Measurements from ENCODE around the gene PRSS56.

DNA sequence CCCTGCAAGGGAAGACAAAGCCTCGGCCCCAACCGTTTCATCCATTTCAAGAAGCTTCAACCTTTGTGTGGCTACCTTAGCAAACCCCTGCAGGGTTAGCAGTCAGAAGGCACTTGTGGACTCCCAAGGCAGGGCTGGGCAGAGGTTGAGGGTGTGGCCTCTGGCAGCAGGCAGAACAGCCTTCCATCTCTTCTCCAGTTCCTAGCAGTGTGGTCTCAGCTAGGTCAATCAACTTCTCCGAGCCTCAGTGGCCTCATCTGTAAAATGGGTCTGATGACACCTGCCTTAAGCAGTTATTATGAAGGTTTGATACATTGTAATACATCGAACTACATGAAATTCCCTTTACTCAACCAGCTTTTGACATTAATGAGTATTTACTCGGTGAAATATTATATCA, 6.8 kb upstream of the PRSS56 start:
- TF ChIP-seq ZFX (CRISPR knock-in tag; IDR thresholded peaks at IDR 0.05; ENCODE audit: low read depth) (no peak), HNRNPUL1 (IDR thresholded peaks at IDR 0.05; ENCODE audit: low read depth, low read length) (no peak), TAF1 (CRISPR knock-in tag; IDR thresholded peaks at IDR 0.05) (no peak), POLR2A (IDR thresholded peaks at IDR 0.05; ENCODE audit: insufficient read depth in 1 of 2, low read depth in 2 of 2, low read length in 2 of 2) (no peak), HMG20B (CRISPR knock-in tag; conservative IDR thresholded peaks at IDR 0.05) (no peak)
- TF ChIP-seq, protein P1, sequence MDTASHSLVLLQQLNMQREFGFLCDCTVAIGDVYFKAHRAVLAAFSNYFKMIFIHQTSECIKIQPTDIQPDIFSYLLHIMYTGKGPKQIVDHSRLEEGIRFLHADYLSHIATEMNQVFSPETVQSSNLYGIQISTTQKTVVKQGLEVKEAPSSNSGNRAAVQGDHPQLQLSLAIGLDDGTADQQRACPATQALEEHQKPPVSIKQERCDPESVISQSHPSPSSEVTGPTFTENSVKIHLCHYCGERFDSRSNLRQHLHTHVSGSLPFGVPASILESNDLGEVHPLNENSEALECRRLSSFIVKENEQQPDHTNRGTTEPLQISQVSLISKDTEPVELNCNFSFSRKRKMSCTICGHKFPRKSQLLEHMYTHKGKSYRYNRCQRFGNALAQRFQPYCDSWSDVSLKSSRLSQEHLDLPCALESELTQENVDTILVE (CRISPR knock-in tag; IDR thresholded peaks at IDR 0.05), result no peak
- TF ChIP-seq, protein P2, sequence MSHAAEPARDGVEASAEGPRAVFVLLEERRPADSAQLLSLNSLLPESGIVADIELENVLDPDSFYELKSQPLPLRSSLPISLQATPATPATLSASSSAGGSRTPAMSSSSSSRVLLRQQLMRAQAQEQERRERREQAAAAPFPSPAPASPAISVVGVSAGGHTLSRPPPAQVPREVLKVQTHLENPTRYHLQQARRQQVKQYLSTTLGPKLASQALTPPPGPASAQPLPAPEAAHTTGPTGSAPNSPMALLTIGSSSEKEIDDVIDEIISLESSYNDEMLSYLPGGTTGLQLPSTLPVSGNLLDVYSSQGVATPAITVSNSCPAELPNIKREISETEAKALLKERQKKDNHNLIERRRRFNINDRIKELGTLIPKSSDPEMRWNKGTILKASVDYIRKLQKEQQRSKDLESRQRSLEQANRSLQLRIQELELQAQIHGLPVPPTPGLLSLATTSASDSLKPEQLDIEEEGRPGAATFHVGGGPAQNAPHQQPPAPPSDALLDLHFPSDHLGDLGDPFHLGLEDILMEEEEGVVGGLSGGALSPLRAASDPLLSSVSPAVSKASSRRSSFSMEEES (CRISPR knock-in tag; IDR thresholded peaks at IDR 0.05), result no peak

All from HepG2 (cell line).